Measurements from ENCODE around the gene SYNGR3.
"Not testable (repeated sequence)": the region's sequence is repeated elsewhere in the genome, so short reads cannot be mapped to it uniquely, and the experiment has no call there.

Gene SYNGR3, protein sequence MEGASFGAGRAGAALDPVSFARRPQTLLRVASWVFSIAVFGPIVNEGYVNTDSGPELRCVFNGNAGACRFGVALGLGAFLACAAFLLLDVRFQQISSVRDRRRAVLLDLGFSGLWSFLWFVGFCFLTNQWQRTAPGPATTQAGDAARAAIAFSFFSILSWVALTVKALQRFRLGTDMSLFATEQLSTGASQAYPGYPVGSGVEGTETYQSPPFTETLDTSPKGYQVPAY

DNA sequence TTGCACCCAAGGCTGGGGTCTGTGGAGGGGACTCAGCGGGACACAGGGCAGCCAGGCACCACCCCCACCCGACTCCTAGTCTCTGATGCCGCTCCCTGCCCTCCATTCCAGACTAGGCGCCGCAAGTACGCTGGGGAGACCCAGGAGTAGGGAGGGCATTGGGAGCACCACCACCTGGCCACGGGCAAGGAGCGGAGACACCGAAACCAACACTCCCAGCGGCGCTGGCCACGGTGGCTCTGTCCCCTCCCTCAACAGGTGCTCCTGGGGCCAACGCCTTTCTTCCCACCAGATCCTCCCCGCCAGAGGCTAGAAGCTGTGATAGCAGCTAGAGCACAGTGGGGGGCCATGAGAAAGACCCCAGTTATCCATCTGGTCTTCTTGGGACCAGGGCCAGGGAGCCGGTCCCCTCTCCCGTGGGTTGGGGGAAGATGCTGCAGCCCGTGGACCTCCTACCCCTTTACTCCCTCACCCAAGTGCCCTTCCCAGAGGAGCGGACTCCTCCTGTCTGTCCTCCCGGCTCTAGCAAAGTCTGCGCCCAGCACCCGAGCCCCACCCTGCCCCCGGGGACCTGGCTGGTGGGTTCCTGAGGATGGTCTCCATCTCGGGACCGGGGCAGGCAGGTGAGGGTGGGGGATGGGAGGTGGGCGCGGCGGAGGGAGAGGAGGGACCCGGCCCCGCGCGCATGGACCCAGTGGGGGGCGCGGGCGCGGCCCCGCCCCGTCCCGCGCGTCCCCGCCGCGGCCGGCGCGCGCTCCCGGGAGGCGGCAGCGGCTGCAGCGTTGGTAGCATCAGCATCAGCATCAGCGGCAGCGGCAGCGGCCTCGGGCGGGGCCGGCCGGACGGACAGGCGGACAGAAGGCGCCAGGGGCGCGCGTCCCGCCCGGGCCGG is at the start of gene SYNGR3:
SYNGR3 (plus strand) TSS at position 762 of the 892 bp plus-strand sequence. CDS start 133 bp downstream, outside the sequence.
- no peak for DNase-seq (ENCODE audit: low read depth in 2 of 3, low spot score in 1 of 3)

DNA sequence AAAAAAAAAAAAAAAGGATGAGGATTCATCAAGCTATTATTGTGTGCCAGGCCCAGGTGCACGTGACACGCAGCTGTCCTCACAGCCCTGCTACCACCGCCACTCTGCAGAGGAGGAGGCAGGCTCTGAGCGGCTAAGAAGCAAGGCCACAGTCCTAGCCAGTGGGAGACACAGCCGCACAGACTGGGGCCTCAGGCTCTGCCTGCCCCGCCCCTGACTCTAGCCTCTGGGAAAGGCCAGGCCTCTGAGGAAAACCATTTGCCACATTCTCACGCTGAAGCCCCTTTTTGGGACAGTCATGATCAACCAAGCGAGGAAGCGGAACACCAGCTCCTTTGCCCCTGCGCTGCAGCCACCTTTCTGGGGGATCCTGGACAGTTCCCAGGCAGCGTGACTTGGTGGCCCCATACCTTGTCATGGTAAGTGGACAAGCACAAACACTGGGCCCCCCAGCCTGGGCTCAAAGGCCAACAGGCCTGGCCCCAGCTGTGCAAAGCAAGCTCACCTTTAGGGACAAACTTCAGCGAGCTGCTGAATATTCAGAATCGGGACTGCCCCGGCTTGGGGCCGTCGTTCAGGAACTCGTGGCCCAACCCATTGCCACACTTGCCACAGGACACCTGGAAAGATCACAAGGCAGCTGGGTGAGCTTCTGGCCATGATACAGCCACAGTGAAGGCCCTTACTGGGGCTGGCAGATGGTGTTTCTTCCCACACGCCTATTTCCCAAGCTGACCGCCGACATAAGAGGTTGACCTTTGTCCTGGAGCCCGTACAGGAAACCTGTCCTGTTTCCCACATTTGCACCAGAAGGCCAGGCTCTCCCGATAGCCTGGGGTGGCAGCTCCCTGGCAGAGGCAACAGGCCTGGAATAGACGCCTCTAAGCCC is 49.3 kb upstream of the SYNGR3 start:
- no peak for DNase-seq (ENCODE audit: low read depth in 2 of 3, low spot score in 1 of 3)

DNA sequence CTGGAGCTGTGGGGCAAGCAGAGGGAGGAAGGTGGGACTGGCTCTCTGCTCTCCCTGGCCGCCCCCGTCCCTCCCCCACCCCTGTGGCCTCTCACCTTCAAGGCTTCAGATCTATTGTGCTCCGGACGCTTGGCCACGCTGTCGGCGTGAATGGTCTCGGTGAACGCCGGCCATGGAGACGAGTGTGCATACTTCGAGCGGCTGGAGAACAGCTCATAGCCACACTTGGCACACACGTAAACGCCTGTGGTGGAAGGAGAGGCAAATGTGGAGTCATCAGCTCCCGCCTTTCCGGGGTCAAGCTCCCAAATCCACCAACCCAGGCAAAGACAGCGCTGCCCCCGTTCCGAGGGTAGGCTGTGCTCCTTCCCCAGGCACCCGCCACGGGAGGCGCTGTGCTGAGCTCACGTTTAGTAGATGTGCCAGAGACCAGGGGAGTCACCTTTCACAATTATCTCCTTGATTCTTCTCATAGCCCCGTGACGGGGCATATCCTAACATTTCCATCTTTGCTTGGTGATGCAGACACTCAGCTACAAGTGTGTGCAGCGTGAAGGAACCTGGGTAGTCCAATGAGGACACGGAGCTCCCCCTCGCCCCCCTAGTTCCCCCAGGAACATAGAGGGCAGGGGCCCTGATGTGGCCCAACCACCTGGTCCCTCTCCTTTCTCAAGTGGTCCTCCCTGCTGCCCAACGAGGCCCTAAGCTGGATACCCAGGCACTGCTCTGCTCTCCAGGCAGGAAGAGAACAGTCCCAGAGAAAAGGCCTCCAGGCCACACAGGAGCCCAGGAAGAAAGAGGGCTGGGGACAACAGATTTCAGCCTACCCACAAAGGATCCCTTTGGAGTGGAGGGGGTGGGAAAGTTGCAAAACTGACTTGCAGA is 48.4 kb upstream of the SYNGR3 start:
- no peak for DNase-seq (ENCODE audit: low read depth in 2 of 3, low spot score in 1 of 3)

DNA sequence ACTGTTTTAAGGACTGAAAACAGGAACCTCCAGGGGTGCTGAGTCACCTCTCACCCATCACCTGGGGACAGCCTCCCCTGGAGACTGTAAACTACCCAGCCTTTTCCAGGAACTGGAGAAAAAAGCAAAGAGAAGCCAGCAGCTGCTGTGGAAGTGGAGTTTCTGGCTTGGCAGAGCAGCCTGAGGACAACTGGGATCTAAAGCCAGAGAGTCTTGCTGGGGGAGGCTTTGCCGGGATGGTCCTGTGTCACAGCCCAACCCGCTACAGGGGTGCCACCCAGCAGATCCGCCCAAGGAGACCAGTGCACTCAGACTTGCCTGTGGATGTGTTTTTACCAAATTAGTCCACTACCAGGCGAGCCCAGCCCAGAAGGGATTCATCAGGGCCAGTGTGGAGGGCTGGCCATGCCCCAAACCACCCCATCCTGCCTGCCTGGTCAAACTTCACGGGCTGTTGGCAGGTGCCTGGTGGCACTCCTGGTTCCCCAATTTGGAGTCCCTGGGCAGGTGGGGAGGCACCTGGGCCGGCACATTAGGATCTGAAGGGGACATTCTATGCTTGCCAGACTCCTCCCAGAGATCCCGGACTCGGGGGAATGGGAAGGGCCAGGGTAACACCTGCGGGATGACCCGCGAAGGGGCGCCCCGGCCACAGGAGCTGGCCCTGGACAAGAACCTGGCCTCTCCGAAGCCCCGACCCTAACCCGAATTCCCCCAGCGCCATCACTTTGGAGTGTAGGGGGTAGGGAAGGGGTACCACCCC is 47.5 kb upstream of the SYNGR3 start:
- no peak for DNase-seq (ENCODE audit: low read depth in 2 of 3, low spot score in 1 of 3)

DNA sequence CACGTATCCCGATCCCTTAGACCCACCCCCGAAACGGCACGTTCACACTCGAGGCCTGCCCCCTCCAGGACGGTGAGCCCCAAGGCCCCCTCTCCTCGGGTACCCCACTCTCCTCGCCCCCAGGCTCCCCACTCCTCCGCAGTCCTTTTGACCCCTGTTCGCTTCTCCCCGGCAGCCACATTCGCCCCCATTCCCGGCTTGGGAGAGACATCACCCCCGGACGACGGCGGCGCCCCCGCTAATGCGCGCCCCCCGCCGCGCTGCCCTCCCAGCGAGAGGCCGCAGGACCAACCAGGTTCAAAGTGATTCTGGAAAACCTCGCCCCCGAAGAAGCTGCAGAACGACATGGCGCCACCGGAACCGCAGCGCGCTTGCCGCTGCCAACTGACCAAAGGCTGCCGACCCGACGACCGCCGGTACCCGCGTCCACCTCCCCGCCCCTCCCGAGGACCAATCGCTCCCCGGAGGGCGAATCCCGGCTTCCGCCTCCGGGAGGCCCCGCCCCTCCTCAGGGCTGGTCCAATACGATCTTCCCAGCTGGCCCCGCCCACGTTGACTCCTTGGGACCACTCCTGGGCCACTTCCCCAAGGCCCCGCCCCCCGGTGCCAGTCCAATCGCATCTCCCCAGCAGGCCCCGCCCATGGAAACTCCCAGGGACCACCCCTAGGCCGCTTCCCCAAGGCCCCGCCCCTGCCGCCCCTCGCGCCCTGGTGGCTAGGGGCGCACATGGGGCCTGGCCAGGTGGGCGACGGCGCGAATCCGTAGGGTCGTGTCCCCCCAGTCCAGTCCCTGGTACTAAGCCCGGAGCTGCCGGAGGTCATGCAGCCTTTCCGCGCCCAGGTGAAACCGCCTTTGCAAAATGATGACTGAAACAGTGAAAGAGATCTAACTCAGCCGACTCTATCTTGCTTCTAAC is 46.7 kb upstream of the SYNGR3 start, which contains the start of gene MSRB1:
MSRB1 (minus strand) TSS at position 390 of the 917 bp plus-strand sequence; CDS start at position 347, 43 bp downstream.
- DNase-seq (ENCODE audit: low read depth in 2 of 3, low spot score in 1 of 3), result peak; percentile 99 to 100 (median 99)

DNA sequence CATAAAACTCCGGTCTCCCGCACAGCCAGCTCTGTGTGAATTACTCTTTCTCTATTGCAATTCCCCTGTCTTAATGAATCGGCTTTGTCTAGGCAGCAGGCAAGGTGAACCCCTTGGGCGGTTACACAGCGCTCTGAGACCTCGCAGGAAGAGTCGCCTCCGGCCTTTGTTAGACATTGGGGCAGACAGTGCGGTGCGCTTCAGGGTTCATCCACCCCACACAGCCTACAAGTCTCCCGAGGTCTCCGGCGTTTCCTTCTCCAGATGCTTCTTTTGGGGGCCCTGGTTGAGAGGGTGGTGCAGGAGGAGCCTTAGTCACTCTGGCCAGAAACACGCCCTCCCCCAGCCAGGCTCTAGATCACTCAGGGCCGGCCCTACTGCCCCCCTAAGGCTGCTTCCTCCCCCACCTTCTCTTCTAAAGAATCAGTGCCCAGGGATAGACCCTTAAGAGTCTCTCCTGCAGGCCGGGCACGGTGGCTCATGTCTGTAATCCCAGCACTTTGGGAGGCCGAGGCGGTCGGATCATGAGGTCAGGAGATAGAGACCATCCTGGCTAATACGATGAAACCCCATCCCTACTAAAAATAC is 45.1 kb upstream of the SYNGR3 start:
- DNase-seq (ENCODE audit: low read depth in 2 of 3, low spot score in 1 of 3), result no peak

DNA sequence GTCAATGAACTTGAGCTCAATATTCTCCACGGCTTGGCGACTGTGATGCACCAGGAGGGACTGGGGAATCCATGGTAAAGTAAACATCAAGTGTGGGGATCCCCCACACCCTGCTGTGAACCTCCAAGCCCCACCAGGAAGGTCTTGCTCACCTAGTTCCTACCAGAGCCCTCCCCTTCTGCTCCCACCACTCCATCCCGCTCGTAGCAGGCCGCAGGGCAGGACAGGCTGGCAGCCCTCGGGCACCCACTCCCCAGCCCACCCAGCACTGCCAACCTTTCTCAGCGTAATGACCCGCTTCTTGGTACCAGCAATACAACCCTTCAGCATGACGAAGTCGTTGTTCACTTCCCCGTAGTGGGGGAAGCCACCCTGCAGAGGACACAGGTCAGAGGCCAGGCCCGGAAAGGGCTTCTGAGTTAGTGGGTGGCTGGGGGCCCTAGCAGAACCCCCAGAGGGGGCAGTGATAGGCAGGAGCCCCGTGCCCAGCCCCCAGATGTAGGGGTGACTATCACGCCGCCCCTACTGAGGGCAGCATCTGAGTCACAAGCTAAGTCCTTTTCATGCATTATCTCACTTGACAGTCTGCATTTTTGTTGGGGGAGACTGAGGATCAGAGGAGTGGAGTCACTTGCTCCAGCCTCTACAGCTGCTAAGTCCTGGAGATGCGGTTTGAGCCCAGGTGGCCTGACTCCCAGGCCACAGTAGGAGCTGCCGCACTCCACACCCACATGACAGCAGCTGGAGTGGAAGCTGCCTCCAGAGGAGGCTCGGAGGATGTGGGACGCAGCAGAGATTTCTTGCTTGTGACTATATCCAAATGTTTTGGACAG is 44.0 kb upstream of the SYNGR3 start:
- no peak for DNase-seq (ENCODE audit: low read depth in 2 of 3, low spot score in 1 of 3)

DNA sequence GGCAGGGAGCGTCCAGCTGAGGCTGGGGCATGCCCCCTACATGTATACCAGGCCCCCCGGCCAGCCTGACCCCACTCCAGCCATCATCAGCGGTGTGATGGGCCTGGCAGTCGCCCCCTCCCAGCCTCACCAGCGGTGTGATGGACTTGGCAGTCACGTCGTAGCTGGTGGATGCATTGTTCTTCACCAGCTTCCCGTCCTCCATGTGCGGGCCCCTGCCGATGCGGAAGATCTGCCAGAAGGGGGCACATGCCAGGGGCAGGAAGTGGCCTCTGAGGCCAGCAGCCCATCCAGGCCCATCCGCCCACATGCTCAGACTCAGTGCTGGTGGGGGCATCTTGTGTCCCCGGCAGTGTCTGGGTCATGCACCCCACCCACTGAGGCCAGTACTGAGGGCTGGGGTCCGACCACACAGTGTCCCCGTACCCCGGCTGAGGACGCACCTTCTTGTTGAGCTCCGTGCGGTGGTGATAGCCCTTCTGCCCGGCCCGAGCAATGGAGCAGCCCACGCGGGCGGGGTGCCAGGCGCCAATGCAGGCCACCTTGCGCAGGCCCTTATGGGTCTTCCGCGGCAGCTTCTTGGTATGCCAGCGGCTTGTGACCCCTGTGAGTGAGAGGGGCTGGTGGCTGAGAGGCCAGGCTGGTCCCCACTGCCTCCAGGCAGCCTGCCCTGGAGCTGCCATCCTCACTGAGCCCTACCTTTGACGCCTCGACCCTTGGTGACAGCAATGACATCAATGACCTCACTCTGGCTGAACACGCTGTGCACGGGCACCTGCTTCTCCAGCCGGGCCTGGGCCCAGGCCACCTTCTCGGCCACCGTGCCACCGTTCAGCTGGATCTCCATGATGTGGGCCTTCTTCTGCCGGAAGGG is 43.0 kb upstream of the SYNGR3 start:
- no peak for DNase-seq (ENCODE audit: low read depth in 2 of 3, low spot score in 1 of 3)

DNA sequence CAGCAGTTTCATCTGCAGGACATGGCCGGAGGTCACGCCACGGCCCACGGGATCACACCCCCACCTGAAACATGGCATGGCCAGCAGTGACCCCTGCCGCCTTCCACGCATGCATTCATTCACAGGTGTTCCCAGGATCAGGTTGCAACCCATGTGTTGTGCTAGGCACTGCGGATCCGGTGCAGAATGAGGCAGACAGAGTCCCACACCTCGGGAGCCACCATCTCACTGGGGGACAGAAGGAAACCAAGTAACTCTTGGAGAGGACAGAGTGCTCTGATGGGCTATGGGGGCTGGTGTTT is 42.5 kb upstream of the SYNGR3 start:
- no peak for DNase-seq (ENCODE audit: low read depth in 2 of 3, low spot score in 1 of 3)

DNA sequence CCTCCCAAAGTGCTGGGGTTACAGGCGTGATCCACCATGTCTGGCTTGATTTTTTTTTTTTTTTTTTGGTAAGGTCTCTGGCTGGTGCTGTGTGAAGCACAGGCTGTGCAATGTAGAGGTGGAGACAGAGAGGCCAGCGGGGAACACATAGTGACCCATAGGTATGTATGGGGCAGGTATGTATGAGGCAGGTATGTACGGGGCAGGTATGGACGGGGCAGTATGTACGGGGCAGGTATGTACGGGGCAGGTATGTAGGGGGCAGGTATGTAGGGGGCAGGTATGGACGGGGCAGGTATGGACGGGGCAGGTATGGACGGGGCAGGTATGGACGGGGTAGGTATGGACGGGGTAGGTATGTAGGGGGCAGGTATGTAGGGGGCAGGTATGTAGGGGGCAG is 40.3 kb upstream of the SYNGR3 start:
- no peak for DNase-seq (ENCODE audit: low read depth in 2 of 3, low spot score in 1 of 3)

DNA sequence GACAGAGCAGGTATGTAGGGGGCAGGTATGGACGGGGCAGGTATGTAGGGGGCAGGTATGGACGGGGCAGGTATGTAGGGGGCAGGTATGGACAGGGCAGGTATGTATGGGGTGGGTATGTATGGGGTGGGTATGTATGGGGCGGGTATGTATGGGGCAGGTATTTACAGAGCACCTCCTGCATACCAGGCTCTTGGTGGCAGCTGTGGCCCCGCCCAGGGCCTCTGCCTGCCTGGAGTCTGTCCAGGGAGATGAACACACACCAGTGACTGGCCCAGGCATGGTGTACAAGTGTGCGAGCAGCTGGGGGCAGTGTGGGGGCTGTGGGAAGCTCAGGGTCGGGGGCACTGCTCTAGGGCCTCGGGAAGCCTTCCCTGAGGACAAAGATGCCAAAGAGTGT is 39.7 kb upstream of the SYNGR3 start:
- DNase-seq (ENCODE audit: low read depth in 2 of 3, low spot score in 1 of 3), result no peak

DNA sequence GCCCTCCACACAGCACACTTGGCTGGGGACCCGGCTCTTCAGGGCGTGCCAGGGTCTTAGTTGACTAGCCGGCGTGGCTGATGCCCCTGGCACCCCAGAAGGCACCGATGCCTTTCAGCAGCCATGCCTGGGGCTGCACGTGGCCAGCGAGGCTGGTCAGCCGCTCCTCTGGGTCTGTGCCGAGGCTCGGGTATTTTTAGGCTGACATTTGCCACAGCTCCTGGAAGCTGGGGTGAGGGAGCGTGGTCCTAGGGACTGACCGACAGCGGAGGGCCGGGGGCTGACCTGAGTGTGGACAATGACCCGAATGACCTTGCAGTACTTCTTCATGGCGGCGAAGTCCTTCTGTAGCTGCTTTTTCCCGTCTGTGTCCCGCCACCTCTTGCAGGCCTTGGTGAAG is 39.2 kb upstream of the SYNGR3 start:
- no peak for DNase-seq (ENCODE audit: low read depth in 2 of 3, low spot score in 1 of 3)

DNA sequence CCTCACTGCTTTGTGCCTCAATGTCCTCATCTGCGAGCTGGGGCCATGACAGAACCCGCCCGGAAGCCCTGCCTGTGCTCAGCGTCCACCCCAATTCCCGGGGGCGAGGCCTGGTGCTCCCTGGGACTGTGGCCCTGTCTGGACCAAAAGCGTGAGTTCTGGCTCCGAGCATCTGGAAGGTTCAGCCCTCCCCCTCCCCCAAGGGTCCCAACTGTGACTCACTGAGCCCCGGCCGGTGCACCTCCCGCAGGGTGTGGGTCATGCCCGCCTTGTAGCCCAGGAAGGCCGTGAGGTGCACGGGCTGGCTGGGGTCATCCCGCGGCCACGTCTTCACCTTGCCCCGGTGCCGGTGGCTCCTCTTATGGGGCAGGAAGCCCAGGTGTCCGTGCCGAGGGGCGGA is 36.0 kb upstream of the SYNGR3 start:
- DNase-seq (ENCODE audit: low read depth in 2 of 3, low spot score in 1 of 3), result no peak

DNA sequence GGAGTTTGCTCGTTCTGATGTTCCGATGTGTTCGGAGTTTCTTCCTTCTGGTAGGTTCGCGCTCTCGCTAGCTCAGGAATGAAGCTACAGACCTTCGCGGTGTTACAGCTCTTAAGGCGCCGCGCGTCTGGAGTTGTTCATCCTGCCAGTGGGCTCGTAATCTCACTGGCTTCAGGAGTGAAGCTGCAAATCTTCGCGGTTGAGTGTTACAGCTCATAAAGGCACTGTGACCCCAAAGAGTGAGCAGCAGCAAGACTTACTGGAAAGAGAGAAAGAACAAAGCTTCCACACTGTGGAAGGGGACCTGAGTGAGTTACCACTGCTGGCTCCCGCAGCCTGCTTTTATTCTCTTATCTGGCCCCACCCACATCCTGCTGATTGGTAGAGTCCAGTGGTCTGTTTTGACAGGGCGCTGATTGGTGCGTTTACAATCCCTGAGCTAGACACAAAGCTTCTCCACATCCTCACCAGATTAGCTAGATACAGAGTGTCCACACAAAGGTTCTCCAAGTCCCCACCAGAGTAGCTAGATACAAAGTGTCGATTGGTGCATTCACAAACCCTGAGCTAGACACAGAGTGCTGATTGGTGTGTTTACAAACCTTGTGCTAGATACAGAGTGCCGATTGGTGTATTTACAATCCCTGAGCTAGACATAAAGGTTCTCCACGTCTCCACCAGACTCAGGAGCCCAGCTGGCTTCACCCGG is 32.2 kb upstream of the SYNGR3 start:
- DNase-seq (ENCODE audit: low read depth in 2 of 3, low spot score in 1 of 3), result not testable (repeated sequence)

DNA sequence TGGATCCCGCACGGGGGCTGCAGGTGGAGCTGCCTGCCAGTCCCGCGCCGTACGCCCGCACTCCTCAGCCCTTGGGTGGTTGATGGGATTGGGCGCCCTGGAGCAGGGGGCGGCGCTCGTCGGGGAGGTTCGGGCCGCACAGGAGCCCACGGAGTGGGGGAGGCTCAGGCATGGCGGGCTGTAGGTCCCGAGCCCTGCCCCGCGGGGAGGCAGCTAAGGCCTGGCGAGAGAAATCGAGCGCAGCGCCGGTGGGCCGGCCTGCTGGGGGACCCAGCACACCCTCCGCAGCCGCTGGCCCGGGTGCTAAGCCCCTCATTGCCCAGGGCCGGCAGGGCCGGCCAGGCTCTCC is 31.7 kb upstream of the SYNGR3 start:
- DNase-seq (ENCODE audit: low read depth in 2 of 3, low spot score in 1 of 3), result not testable (repeated sequence)

DNA sequence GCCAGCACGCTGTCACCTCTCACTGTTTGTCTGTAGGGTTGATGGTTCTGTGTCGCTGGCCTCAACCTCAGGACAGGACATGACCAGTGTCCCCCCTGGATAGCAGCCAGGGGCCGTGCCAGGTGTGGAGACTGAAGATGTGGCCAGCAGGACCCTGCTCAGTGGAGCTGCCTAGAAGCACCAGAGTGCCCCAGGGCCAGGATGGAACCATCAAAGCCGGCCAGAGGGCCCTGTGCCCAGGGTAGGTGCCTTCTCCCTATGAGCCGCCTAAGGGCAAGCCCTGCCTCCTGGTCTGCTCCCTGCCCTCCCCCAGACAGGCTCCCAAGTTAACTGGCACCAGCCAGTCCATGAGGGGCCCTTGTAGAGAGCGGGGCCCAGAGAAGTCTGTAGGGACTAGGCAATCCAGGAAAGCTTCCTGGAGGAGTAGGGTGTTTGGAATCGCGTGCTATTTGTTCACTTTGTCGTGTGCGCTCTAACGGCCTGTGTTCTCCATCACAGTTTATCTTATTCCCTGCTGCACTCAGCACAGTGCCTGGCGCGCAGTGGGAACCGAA is 31.0 kb upstream of the SYNGR3 start:
- DNase-seq (ENCODE audit: low read depth in 2 of 3, low spot score in 1 of 3), result no peak

Measured in stimulated activated CD4-positive, alpha-beta T cell treated with anti-CD3 and anti-CD28 coated beads, Interleukin-12 subunit alpha, Interleukin-12 subunit beta, amount 100 ng/mL, for 48 hours (primary cell).